ENCODE measurements around the gene NKX2-1. TPM values are rescaled to one million over a fixed set of nuclear protein-coding genes. Genes with fewer than 3 reads are reported as not detected.

Gene NKX2-1
- total RNA-seq, 1 experiment from 2014 or later, result not detected

DNA sequence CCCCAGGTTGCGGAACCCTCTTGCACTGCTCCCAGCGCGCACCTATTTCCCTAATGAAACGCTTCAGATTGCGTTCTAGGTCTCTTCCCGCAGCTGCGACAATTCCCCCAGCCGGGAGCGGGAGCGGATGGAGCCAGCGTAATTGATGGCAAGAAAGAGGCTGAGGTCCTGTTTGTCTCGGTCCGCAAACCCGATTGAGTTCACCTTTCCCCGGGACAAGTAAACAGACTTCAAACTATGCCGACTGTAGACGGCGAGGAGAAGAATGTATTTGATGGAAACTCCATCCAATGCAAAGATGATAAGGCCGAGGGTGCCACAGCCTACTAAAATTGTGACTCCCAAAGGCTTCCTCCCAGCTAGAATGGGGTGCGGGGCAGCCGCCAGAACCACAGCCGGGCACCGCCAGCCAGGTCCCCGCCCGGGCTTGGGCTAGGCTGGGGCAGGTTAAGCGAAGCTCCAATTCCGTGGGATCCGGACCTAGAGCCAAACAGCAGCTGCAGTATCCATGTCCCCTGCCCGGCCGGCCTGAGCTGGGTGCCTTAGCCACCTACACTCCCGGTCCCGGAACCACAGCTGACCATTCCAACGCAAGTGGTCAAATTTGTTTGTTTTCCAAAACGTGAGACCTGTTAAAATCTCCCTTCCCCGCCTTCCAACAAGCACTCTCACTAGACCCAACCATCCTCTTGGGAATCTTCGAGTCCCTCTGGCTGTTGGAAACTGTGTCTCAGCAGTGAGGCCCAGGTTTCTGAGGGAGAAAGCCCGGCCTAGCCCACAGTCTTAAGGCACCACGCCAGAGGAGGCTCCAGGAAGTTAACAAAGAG is 5.5 kb downstream of the NKX2-1 start:
- Histone ChIP-seq H3K27me3 (replicated peaks; ENCODE audit: insufficient read depth, low read depth, low read length, poor library complexity) (peaks cover 100% of the 10 kb centered on the region), H3K4me1 (ENCODE audit: insufficient read depth, low read length, poor library complexity, severe bottlenecking) (peaks cover 7% of the 10 kb centered on the region), H3K36me3 (ENCODE audit: insufficient read depth, low read length, poor library complexity, severe bottlenecking) (no peaks in the 10 kb centered on the region), H3K27ac (ENCODE audit: low read depth, low read length, poor library complexity, severe bottlenecking) (no peak overlapping the region), H3K9me3 (ENCODE audit: low read depth, low read length, poor library complexity, severe bottlenecking) (no peaks in the 10 kb centered on the region), H3K4me3 (ENCODE audit: low read depth, low read length, poor library complexity, severe bottlenecking) (no peak overlapping the region)
- BruUV-seq (replicated peaks), result no TSS peak
- CTCF ChIA-PET, result interaction anchor here (0.6 kb wide), 1 partner anchor 91 kb away, joined by 3 read pairs; no protein-coding TSS in a partner anchor
- TF ChIP-seq, protein P1, sequence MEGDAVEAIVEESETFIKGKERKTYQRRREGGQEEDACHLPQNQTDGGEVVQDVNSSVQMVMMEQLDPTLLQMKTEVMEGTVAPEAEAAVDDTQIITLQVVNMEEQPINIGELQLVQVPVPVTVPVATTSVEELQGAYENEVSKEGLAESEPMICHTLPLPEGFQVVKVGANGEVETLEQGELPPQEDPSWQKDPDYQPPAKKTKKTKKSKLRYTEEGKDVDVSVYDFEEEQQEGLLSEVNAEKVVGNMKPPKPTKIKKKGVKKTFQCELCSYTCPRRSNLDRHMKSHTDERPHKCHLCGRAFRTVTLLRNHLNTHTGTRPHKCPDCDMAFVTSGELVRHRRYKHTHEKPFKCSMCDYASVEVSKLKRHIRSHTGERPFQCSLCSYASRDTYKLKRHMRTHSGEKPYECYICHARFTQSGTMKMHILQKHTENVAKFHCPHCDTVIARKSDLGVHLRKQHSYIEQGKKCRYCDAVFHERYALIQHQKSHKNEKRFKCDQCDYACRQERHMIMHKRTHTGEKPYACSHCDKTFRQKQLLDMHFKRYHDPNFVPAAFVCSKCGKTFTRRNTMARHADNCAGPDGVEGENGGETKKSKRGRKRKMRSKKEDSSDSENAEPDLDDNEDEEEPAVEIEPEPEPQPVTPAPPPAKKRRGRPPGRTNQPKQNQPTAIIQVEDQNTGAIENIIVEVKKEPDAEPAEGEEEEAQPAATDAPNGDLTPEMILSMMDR (conservative IDR thresholded peaks at IDR 0.05; ENCODE audit: low read depth, low read length), result no peak
- peak; percentile 74 for TF ChIP-seq EZH2 (IDR thresholded peaks at IDR 0.05; ENCODE audit: borderline replicate concordance, low read depth, low read length, poor library complexity, severe bottlenecking)
- intact Hi-C loops (cut with micrococcal nuclease; ENCODE audit: unreplicated experiment), result no loop called here
- DNase-seq (ENCODE audit: low spot score), result no peak
- POLR2A ChIA-PET (ENCODE audit: low non-redundant PET), result no interaction called here

DNA sequence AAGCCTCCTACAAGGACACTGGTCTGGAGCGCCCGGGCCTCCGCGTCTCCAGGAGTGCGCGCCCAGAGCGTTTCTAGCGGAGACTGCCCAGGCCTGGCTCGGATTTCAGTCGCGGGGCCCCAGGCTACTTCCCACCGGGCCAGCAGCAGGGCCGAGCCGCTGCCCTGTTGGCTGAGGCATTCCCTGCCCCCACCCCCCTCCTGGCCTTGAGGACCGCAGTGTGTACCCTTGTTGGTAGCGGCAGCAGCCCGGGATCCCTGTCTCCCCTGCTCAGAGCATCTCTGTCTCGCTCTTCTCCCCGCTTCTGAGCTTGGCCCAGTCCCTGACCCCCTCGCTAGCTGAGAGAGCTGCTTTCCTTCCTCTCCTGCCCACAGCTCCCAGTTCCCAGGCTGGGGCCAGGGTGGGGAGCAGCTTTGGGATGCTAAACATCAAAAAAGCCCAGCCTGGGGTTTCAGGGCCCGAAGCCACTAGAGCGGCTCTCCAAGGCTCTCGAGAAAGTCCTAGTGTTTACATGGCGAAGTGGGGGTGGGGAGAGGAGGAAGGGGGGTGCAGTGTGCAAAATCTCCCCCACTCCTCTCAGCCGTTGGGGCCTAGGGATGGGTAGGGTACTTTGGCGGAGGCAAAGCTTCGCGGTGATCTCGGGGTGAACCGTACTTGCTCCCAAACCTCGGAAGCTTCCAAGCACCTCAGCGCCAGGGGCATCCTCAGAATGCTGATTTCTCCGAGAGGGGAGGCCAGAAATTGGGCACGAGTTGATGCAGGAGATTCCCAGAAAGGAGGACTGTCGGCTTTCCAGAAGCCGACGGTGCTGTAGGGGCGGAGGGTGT is 6.4 kb downstream of the NKX2-1 start:
- H3K27ac ChIP-seq (ENCODE audit: low read depth, low read length, poor library complexity, severe bottlenecking), result no peak overlapping the region
- peaks cover 100% of the 10 kb centered on the region for H3K27me3 ChIP-seq (replicated peaks; ENCODE audit: insufficient read depth, low read depth, low read length, poor library complexity)
- H3K9me3 ChIP-seq (ENCODE audit: low read depth, low read length, poor library complexity, severe bottlenecking), result no peaks in the 10 kb centered on the region
- no peaks in the 10 kb centered on the region for H3K36me3 ChIP-seq (ENCODE audit: insufficient read depth, low read length, poor library complexity, severe bottlenecking)
- DNase-seq (ENCODE audit: low spot score), result no peak
- intact Hi-C loops (cut with micrococcal nuclease; ENCODE audit: unreplicated experiment), result no loop called here
- ChIA-PET POLR2A (ENCODE audit: low non-redundant PET) (no interaction called here), CTCF (interaction anchor here (0.6 kb wide), 1 partner anchor 92 kb away, joined by 3 read pairs; no protein-coding TSS in a partner anchor)
- TF ChIP-seq, protein P1 (conservative IDR thresholded peaks at IDR 0.05; ENCODE audit: low read depth, low read length), result no peak
- peak; percentile 38 for TF ChIP-seq EZH2 (IDR thresholded peaks at IDR 0.05; ENCODE audit: borderline replicate concordance, low read depth, low read length, poor library complexity, severe bottlenecking)
- no peak overlapping the region for H3K4me3 ChIP-seq (ENCODE audit: low read depth, low read length, poor library complexity, severe bottlenecking)
- no peaks in the 10 kb centered on the region for H3K4me1 ChIP-seq (ENCODE audit: insufficient read depth, low read length, poor library complexity, severe bottlenecking)
- BruUV-seq (replicated peaks), result no TSS peak

DNA sequence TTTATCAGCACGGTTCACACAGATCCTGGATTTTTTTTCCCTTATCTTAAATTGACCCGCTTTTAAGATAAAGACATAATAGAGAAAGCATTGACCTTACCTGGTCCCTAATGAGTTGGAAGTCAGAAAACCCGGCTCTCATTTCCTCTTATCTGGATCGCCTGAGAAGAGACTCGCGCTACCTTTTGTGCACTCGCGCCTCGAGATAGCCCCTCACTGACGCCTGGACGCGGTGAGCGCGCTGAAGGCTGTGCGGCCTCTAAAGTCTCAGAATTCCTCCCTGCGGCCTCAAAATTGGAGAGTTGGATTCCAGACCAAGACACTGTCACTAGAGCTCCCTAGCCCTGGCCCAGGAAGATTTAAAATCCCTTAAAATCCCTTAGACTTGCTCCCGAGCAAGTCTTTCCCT is 7.0 kb downstream of the NKX2-1 start:
- no TSS peak for BruUV-seq (replicated peaks)
- ChIA-PET CTCF (no interaction called here), POLR2A (ENCODE audit: low non-redundant PET) (no interaction called here)
- H3K27ac ChIP-seq (ENCODE audit: low read depth, low read length, poor library complexity, severe bottlenecking), result no peak overlapping the region
- peaks cover 100% of the 10 kb centered on the region for H3K27me3 ChIP-seq (replicated peaks; ENCODE audit: insufficient read depth, low read depth, low read length, poor library complexity)
- H3K36me3 ChIP-seq (ENCODE audit: insufficient read depth, low read length, poor library complexity, severe bottlenecking), result no peaks in the 10 kb centered on the region
- intact Hi-C loops (cut with micrococcal nuclease; ENCODE audit: unreplicated experiment), result no loop called here
- H3K4me1 ChIP-seq (ENCODE audit: insufficient read depth, low read length, poor library complexity, severe bottlenecking), result no peaks in the 10 kb centered on the region
- TF ChIP-seq EZH2 (IDR thresholded peaks at IDR 0.05; ENCODE audit: borderline replicate concordance, low read depth, low read length, poor library complexity, severe bottlenecking), result peak; percentile 69
- TF ChIP-seq, protein P1 (conservative IDR thresholded peaks at IDR 0.05; ENCODE audit: low read depth, low read length), result no peak
- no peak for DNase-seq (ENCODE audit: low spot score)
- H3K9me3 ChIP-seq (ENCODE audit: low read depth, low read length, poor library complexity, severe bottlenecking), result no peaks in the 10 kb centered on the region
- H3K4me3 ChIP-seq (ENCODE audit: low read depth, low read length, poor library complexity, severe bottlenecking), result no peak overlapping the region
